NCI-H187 (cell line): Measurements from ENCODE around the gene HDAC4.

Source experiments
- DNase-seq, 2 experiments: peaks; one replicate each; lab custom pipeline; 2025; lab: John Stamatoyannopoulos, UW

The HDAC4 gene

GRCh38 chr2:239168575-239168974 lies 232.2 kb downstream of the HDAC4 start:
- no peak for DNase-seq

- no peak for DNase-seq
Observed at GRCh38 chr2:239167766-239168444, 232.9 kb downstream of the HDAC4 start.

- DNase-seq = no peak
Observed at GRCh38 chr2:239167011-239167673, 233.7 kb downstream of the HDAC4 start.

- no peak for DNase-seq
Observed at GRCh38 chr2:239166201-239166834, 234.5 kb downstream of the HDAC4 start.

GRCh38 chr2:239165206-239165831 lies 235.5 kb downstream of the HDAC4 start:
- DNase-seq = no peak

GRCh38 chr2:239164335-239164871 lies 236.4 kb downstream of the HDAC4 start:
- no peak for DNase-seq

- DNase-seq = no peak
Observed at GRCh38 chr2:239163688-239164334, 237.0 kb downstream of the HDAC4 start.

- no peak for DNase-seq
Observed at GRCh38 chr2:239162976-239163687, 237.7 kb downstream of the HDAC4 start.

GRCh38 chr2:239162141-239162821 lies 238.5 kb downstream of the HDAC4 start:
- no peak for DNase-seq

GRCh38 chr2:239161711-239162140 lies 239.1 kb downstream of the HDAC4 start:
- no peak for DNase-seq

- DNase-seq = no peak
Observed at GRCh38 chr2:239160226-239161143, 240.3 kb downstream of the HDAC4 start.

- DNase-seq = no peak
Observed at GRCh38 chr2:239159476-239159911, 241.3 kb downstream of the HDAC4 start.

GRCh38 chr2:239158641-239159475 lies 242.0 kb downstream of the HDAC4 start:
- DNase-seq = no peak

- no peak for DNase-seq
Observed at GRCh38 chr2:239157771-239158170, 243.0 kb downstream of the HDAC4 start.

- DNase-seq = no peak
Observed at GRCh38 chr2:239157269-239157668, 243.6 kb downstream of the HDAC4 start.

- DNase-seq = no peak
Observed at GRCh38 chr2:239156516-239157265, 244.1 kb downstream of the HDAC4 start.

GRCh38 chr2:239155806-239156480 lies 244.9 kb downstream of the HDAC4 start:
- DNase-seq = no peak
